A673 (cell line): ENCODE results near the gene PKP3. TPM values are rescaled to one million over a fixed set of nuclear protein-coding genes. Genes with fewer than 3 reads are reported as not detected.
A peak's percentile ranks its signal among the peaks of the same experiment; 100 is the strongest.

Source experiments
- BruUV-seq: library from RNA; stranded (reverse); fragments of 400-500 nt; replicated peaks from 2 replicates; lab custom pipeline; 2021; lab: Mats Ljungman, UMichigan
- CTCF ChIA-PET: fragments of 300-600 bp; sonication (Branson Sonifier 250); formaldehyde crosslinking; loops from one replicate; lab custom pipeline; 2022; ENCODE audit warnings: antibody characterized with exemption; lab: Charles Lee
- POLR2A ChIA-PET: fragments of 300-600 bp; sonication (Branson Sonifier 250); formaldehyde crosslinking; loops from one replicate; lab custom pipeline; 2022; ENCODE audit warnings: antibody characterized with exemption; ENCODE audit not compliant: low non-redundant PET; lab: Charles Lee
- DNase-seq: peaks from one replicate; pipeline ENCODE4 v3.0.0-alpha.2; 2015; ENCODE audit warnings: low spot score
- H3K27ac ChIP-seq: fragments of 200-600 bp; sonication (generic); 2 replicates; pipeline ENCODE4 v1.5.1; 2016; ENCODE audit warnings: mixed run types, low read depth, mild to moderate bottlenecking, mixed read lengths, antibody characterized with exemption, low read length; ENCODE audit not compliant: poor library complexity, severe bottlenecking
- H3K27me3 ChIP-seq: fragments of 200-600 bp; sonication (generic); replicated peaks from 2 replicates; pipeline ENCODE4 v1.6.1; 2017; ENCODE audit warnings: mixed run types, low read depth, mild to moderate bottlenecking, mixed read lengths, antibody characterized with exemption, low read length; ENCODE audit not compliant: insufficient read depth, poor library complexity
- H3K36me3 ChIP-seq: fragments of 200-600 bp; sonication (generic); 2 replicates; pipeline ENCODE4 v1.6.1; 2016; ENCODE audit warnings: mixed run types, mild to moderate bottlenecking, mixed read lengths, antibody characterized with exemption, low read length; ENCODE audit not compliant: insufficient read depth, poor library complexity, severe bottlenecking
- H3K4me1 ChIP-seq: fragments of 200-600 bp; sonication (generic); 2 replicates; pipeline ENCODE4 v1.6.1; 2017; ENCODE audit warnings: mixed run types, mild to moderate bottlenecking, mixed read lengths, antibody characterized with exemption, low read length; ENCODE audit not compliant: insufficient read depth, poor library complexity, severe bottlenecking
- H3K4me3 ChIP-seq: fragments of 200-600 bp; sonication (generic); 2 replicates; pipeline ENCODE4 v1.5.1; 2016; ENCODE audit warnings: low read depth, mixed run types, mild to moderate bottlenecking, mixed read lengths, low read length; ENCODE audit not compliant: poor library complexity, severe bottlenecking
- H3K9me3 ChIP-seq: fragments of 200-600 bp; sonication (generic); 2 replicates; pipeline ENCODE4 v1.6.1; 2016; ENCODE audit warnings: mixed run types, low read depth, mild to moderate bottlenecking, mixed read lengths, antibody characterized with exemption, low read length; ENCODE audit not compliant: poor library complexity, severe bottlenecking
- CTCF ChIP-seq: fragments of 300-800, 200-600 bp; sonication (generic); conservative IDR thresholded peaks from 2 replicates; pipeline ENCODE4 v1.5.1; 2017; ENCODE audit warnings: low read depth, mild to moderate bottlenecking, antibody characterized with exemption, low read length, moderate library complexity, mixed read lengths
- EZH2 ChIP-seq: fragments of 200-600 bp; sonication (generic); IDR thresholded peaks from 2 replicates; pipeline ENCODE4 v1.6.1; 2017; ENCODE audit warnings: borderline replicate concordance, low read depth, mild to moderate bottlenecking, mixed read lengths, antibody characterized with exemption, low read length; ENCODE audit not compliant: poor library complexity, severe bottlenecking
- intact Hi-C: fragments of 100-400 bp; cut with micrococcal nuclease; formaldehyde crosslinking; loops from one replicate; pipeline ENCODE4 v1.10.0; 2022; ENCODE audit not compliant: unreplicated experiment
- total RNA-seq: library from RNA; stranded (reverse); gene quantifications from 2 replicates; pipeline ENCODE4 v1.2.3, GENCODE V29; 2021

The PKP3 gene
- total RNA-seq, 1 experiment from 2014 or later = not detected

- peak; percentile 95 for DNase-seq
- no TSS peak for BruUV-seq
- H3K36me3 ChIP-seq = no peaks in the 10 kb centered on the region
- intact Hi-C loops = loop anchor here (10.0 kb wide), 1 partner anchor 245 kb away; the partner anchor contains the start of genes BET1L and RIC8A
- H3K27me3 ChIP-seq = no peaks in the 10 kb centered on the region
- H3K4me1 ChIP-seq = peaks cover 8% of the 10 kb centered on the region
- ChIA-PET POLR2A (interaction anchor here (0.6 kb wide), 1 partner anchor 310 kb away, joined by 5 read pairs; no protein-coding TSS in a partner anchor), CTCF (interaction anchor here (1.0 kb wide), 1 partner anchor 43 kb away, joined by 4 read pairs; no protein-coding TSS in a partner anchor)
- H3K27ac ChIP-seq = peak within 1 kb of the TSS; percentile 87
- no peaks in the 10 kb centered on the region for H3K9me3 ChIP-seq
- H3K4me3 ChIP-seq = peak within 1 kb of the TSS; percentile 95
- TF ChIP-seq CTCF = no peak
Observed at GRCh38 chr11:449889-450808, 56.1 kb downstream of the PKP3 start, which contains the start of gene PTDSS2. Gene PTDSS2 (plus strand): TSS chr11:450279. CDS start chr11:450456, 177 bp downstream.

- Histone ChIP-seq H3K4me3 (peak overlapping the region; percentile 95), H3K36me3 (no peaks in the 10 kb centered on the region), H3K9me3 (no peaks in the 10 kb centered on the region), H3K27me3 (no peaks in the 10 kb centered on the region), H3K4me1 (peaks cover 8% of the 10 kb centered on the region), H3K27ac (peak overlapping the region; percentile 87)
- intact Hi-C loops = no loop called here
- BruUV-seq = no TSS peak
- peak; percentile 71 for DNase-seq
- ChIA-PET POLR2A (no interaction called here), CTCF (no interaction called here)
- no peak for TF ChIP-seq EZH2
- peak; percentile 45 for TF ChIP-seq CTCF
Observed at GRCh38 chr11:450809-451451, 56.9 kb downstream of the PKP3 start.

GRCh38 chr11:451738-452137 is 57.7 kb downstream of the PKP3 start:
- intact Hi-C loops = no loop called here
- peak overlapping the region; percentile 95 for H3K4me3 ChIP-seq
- DNase-seq = no peak
- no TSS peak for BruUV-seq
- POLR2A ChIA-PET = no interaction called here
- CTCF ChIA-PET = no interaction called here
- no peaks in the 10 kb centered on the region for H3K36me3 ChIP-seq
- no peak overlapping the region for H3K27ac ChIP-seq
- no peaks in the 10 kb centered on the region for H3K9me3 ChIP-seq
- peaks cover 8% of the 10 kb centered on the region for H3K4me1 ChIP-seq
- TF ChIP-seq CTCF = no peak
- no peak for TF ChIP-seq EZH2
- H3K27me3 ChIP-seq = no peaks in the 10 kb centered on the region
